IMR-90 (cell line): ENCODE measurements around the gene TBC1D12. TPM values are rescaled to one million over a fixed set of nuclear protein-coding genes. Genes with fewer than 3 reads are reported as not detected.

Source experiments
- ATAC-seq: fragments of 200-7000 bp; cut with Tn5 transposase; 2 replicates; pipeline ENCODE4 v1.9.1; 2020; ENCODE audit warnings: low read depth, mild to moderate bottlenecking, moderate library complexity
- BruUV-seq: library from RNA; stranded (reverse); fragments of 400-500 nt; replicated peaks from 2 replicates; lab custom pipeline; 2021; lab: Mats Ljungman, UMichigan
- CTCF ChIA-PET: fragments of 300-600 bp; formaldehyde crosslinking; extraction: SDS; loops from one replicate; lab custom pipeline; 2021; ENCODE audit warnings: antibody characterized with exemption; lab: Yijun Ruan, JAX
- POLR2A ChIA-PET: fragments of 300-600 bp; sonication (Branson Sonifier 250); formaldehyde crosslinking; loops from one replicate; lab custom pipeline; 2022; ENCODE audit warnings: antibody characterized with exemption; ENCODE audit not compliant: unreplicated experiment; lab: Charles Lee
- DNase-seq: peaks from one replicate; pipeline ENCODE4 v3.0.0; 2013
- H2AFZ ChIP-seq: replicated peaks from 2 replicates; pipeline ENCODE3; 2013; ENCODE audit warnings: low read length, mild to moderate bottlenecking; ENCODE audit not compliant: poor library complexity
- H2AK5ac ChIP-seq: 2 replicates; pipeline ENCODE4 v1.6.1; 2013; ENCODE audit warnings: low read depth, low read length, inconsistent platforms
- H2AK9ac ChIP-seq: replicated peaks from 2 replicates; pipeline ENCODE3; 2013; ENCODE audit warnings: mild to moderate bottlenecking, low read depth, low read length, moderate library complexity; ENCODE audit not compliant: poor library complexity
- H2BK120ac ChIP-seq: 2 replicates; pipeline ENCODE4 v1.6.1; 2013; ENCODE audit warnings: low read depth, low read length, inconsistent platforms
- H2BK15ac ChIP-seq: 3 replicates; pipeline ENCODE4 v1.6.1; 2013; ENCODE audit warnings: low read depth, low read length, inconsistent platforms
- H2BK20ac ChIP-seq: 2 replicates; pipeline ENCODE4 v1.6.1; 2013; ENCODE audit warnings: low read depth, mild to moderate bottlenecking, inconsistent platforms, low read length, moderate library complexity
- H2BK5ac ChIP-seq: 2 replicates; pipeline ENCODE4 v1.6.1; 2013; ENCODE audit warnings: mild to moderate bottlenecking, low read depth, low read length, inconsistent platforms; ENCODE audit not compliant: poor library complexity, severe bottlenecking
- H3K14ac ChIP-seq: replicated peaks from 2 replicates; pipeline ENCODE4 v1.6.1; 2013; ENCODE audit warnings: low read depth, low read length, inconsistent platforms
- H3K18ac ChIP-seq: 2 replicates; pipeline ENCODE4 v1.6.1; 2013; ENCODE audit warnings: low read depth, low read length, control low read depth
- H3K23ac ChIP-seq: 2 replicates; pipeline ENCODE4 v1.6.1; 2013; ENCODE audit warnings: low read depth, low read length, inconsistent platforms
- H3K27ac ChIP-seq: 2 replicates; pipeline ENCODE4 v1.5.1; 2013; ENCODE audit warnings: mild to moderate bottlenecking, control low read depth, low read length; ENCODE audit not compliant: insufficient read depth
- H3K27me3 ChIP-seq: 2 replicates; pipeline ENCODE4 v1.6.1; 2013; ENCODE audit warnings: low read length; ENCODE audit not compliant: control insufficient read depth, insufficient read depth
- H3K36me3 ChIP-seq: 2 replicates; pipeline ENCODE4 v1.6.1; 2013; ENCODE audit warnings: low read length, mixed read lengths; ENCODE audit not compliant: control insufficient read depth, insufficient read depth
- H3K4ac ChIP-seq: 2 replicates; pipeline ENCODE4 v1.6.1; 2013; ENCODE audit warnings: low read depth, low read length, inconsistent platforms
- H3K4me1 ChIP-seq: 2 replicates; pipeline ENCODE4 v1.6.1; 2013; ENCODE audit warnings: low read length, mixed read lengths; ENCODE audit not compliant: control insufficient read depth, insufficient read depth
- H3K4me2 ChIP-seq: 2 replicates; pipeline ENCODE4 v1.6.1; 2013; ENCODE audit warnings: low read depth, mild to moderate bottlenecking, control low read depth, low read length, moderate library complexity
- H3K4me3 ChIP-seq: 2 replicates; pipeline ENCODE4 v1.5.1; 2013; ENCODE audit warnings: low read depth, mild to moderate bottlenecking, control low read depth, low read length, moderate library complexity; ENCODE audit not compliant: insufficient read depth
- H3K56ac ChIP-seq: 2 replicates; pipeline ENCODE4 v1.6.1; 2013; ENCODE audit warnings: low read length, inconsistent platforms; ENCODE audit not compliant: insufficient read depth; ENCODE audit errors: extremely low read depth
- H3K79me1 ChIP-seq, 2 experiments: 2 replicates each; pipeline ENCODE4 v1.6.1; 2013; ENCODE audit warnings: low read length in 2 of 2, inconsistent platforms in 1 of 2, low read depth in 1 of 2
- H3K9ac ChIP-seq: 2 replicates; pipeline ENCODE4 v1.6.1; 2013; ENCODE audit warnings: low read depth, low read length, control low read depth
- H3K9me1 ChIP-seq: 2 replicates; pipeline ENCODE4 v1.6.1; 2013; ENCODE audit warnings: low read length, inconsistent platforms; ENCODE audit not compliant: insufficient read depth
- H3K9me3 ChIP-seq: 2 replicates; pipeline ENCODE4 v1.6.1; 2013; ENCODE audit warnings: low read length; ENCODE audit not compliant: control insufficient read depth, insufficient read depth
- H4K20me1 ChIP-seq: 2 replicates; pipeline ENCODE4 v1.6.1; 2013; ENCODE audit warnings: low read length, inconsistent platforms; ENCODE audit not compliant: insufficient read depth
- H4K5ac ChIP-seq: 2 replicates; pipeline ENCODE4 v1.6.1; 2013; ENCODE audit warnings: mild to moderate bottlenecking, low read depth, low read length, control low read depth
- H4K8ac ChIP-seq, 2 experiments: 2 replicates each; pipeline ENCODE4 v1.6.1; 2013; ENCODE audit warnings: low read depth in 2 of 2, low read length in 2 of 2, control low read depth in 1 of 2, inconsistent platforms in 1 of 2
- H4K91ac ChIP-seq: 2 replicates; pipeline ENCODE4 v1.6.1; 2013; ENCODE audit warnings: low read depth, low read length, inconsistent platforms; ENCODE audit not compliant: insufficient read depth
- MXI1 ChIP-seq: IDR thresholded peaks from 2 replicates; pipeline ENCODE4 v1.6.1; 2012; ENCODE audit warnings: low read depth, mild to moderate bottlenecking, low read length, moderate library complexity, borderline replicate concordance
- WGBS, 2 experiments: methylation state at CpG; one replicate each; pipeline versions ENCODE4 v1.1.5 to v1.1.7; 2013; ENCODE audit warnings: missing lambda C conversion rate in 2 of 2; ENCODE audit not compliant: insufficient read length in 1 of 2; ENCODE audit errors: extremely low coverage in 2 of 2; 5-methylcytosine and 5-hydroxymethylcytosine counted together
- dilution Hi-C: fragments of 300-500 bp; cut with HindIII; formaldehyde crosslinking; loops from one replicate; pipeline ENCODE4 v1.14.3; 2018; ENCODE audit warnings: low sequenced_read_pairs; ENCODE audit not compliant: unreplicated experiment
- in situ Hi-C: fragments of 300-500 bp; cut with MboI; formaldehyde crosslinking; loops from 3 replicates; pipeline ENCODE4 v1.14.3; 2019; ENCODE audit warnings: low sequenced_read_pairs, inconsistent platforms, mixed read lengths
- intact Hi-C: fragments of 100-400 bp; cut with micrococcal nuclease; formaldehyde crosslinking; loops from 2 replicates; pipeline ENCODE4 v1.10.0; 2022
- polyA plus RNA-seq, 3 experiments: library from polyadenylated mRNA; depleted of rRNA; stranded (reverse); fragments of >200 nt; gene quantifications; 2 replicates each; pipeline ENCODE4 v1.2.3, GENCODE V29; 2012; ENCODE audit warnings: low replicate concordance in 1 of 3
- total RNA-seq: library from RNA; depleted of rRNA; stranded (reverse); fragments of >200 nt; gene quantifications from 2 replicates; pipeline ENCODE4 v1.2.3, GENCODE V29; 2012

Gene TBC1D12
- total and polyA plus RNA-seq, 2 of the 4 experiments (the other 2 are of a cell fraction) = 1.9 to 5.4 TPM

- Histone ChIP-seq H4K91ac (no peak overlapping the region), H3K14ac (no peak overlapping the region), H3K18ac (no peak overlapping the region), H3K4me3 (no peak overlapping the region), H4K8ac (no peak overlapping the region), H2BK15ac (no peak overlapping the region), H3K9me1 (no peaks in the 10 kb centered on the region), H2BK120ac (no peak overlapping the region), H3K36me3 (no peaks in the 10 kb centered on the region), H3K4ac (no peak overlapping the region), H2BK5ac (no peak overlapping the region), H3K27ac (no peak overlapping the region), H3K79me1 (peaks cover 14 to 46% of the 10 kb centered on the region in 2 experiments), H2BK20ac (no peak overlapping the region), H3K9me3 (no peaks in the 10 kb centered on the region), H3K4me1 (peaks cover 3% of the 10 kb centered on the region), H3K4me2 (no peak overlapping the region), H3K27me3 (no peaks in the 10 kb centered on the region), H2AK9ac (no peak overlapping the region), H3K56ac (no peak overlapping the region), H4K5ac (no peak overlapping the region), H2AFZ (no peak overlapping the region), H4K20me1 (peaks cover 8% of the 10 kb centered on the region; the same call in 1 of the 2 replicates), H3K9ac (no peak overlapping the region), H3K23ac (no peak overlapping the region), H2AK5ac (no peak overlapping the region)
- ATAC-seq (no peak), DNase-seq (no peak)
- WGBS, 2 experiments = no CpG with 5 or more reads among the region's 3 CpGs
- in situ Hi-C loops (no loop called here), dilution Hi-C loops (no loop called here), intact Hi-C loops (no loop called here)
- POLR2A ChIA-PET = interaction anchor here (1.0 kb wide), 1 partner anchor 309 kb away, joined by 3 read pairs; no protein-coding TSS in a partner anchor
- no TSS peak for BruUV-seq
- TF ChIP-seq MXI1 = no peak
- CTCF ChIA-PET = interaction anchor here (0.7 to 1.9 kb wide), 2 partner anchors 64 to 1967 kb away, joined by 3 to 6 read pairs; no protein-coding TSS in a partner anchor
These were observed 5.3 kb downstream of the TBC1D12 start for GRCh38 chr10:94407668-94408067.
